Mesenchymal stem cell (in vitro differentiated cells and primary cell): Measurements from ENCODE around the gene SLC35B3.

Experiments used
- DNase-seq: peaks from one replicate; pipeline ENCODE4 v3.0.0-alpha.2; 2013
- H2AFZ ChIP-seq: one replicate; pipeline ENCODE4 v1.6.1; 2013; ENCODE audit warnings: low read depth, mild to moderate bottlenecking, control low read depth, inconsistent platforms, low read length, moderate library complexity
- H2AK5ac ChIP-seq: 2 replicates; pipeline ENCODE4 v1.6.1; 2013; ENCODE audit warnings: low read length, moderate library complexity, mild to moderate bottlenecking, inconsistent platforms; ENCODE audit not compliant: severe bottlenecking
- H2BK120ac ChIP-seq: one replicate; pipeline ENCODE4 v1.6.1; 2013; ENCODE audit warnings: low read depth, mild to moderate bottlenecking, inconsistent platforms, low read length, moderate library complexity
- H2BK12ac ChIP-seq, 2 experiments: one replicate each; pipeline ENCODE4 v1.6.1; 2013; ENCODE audit warnings: inconsistent platforms in 2 of 2, low read length in 2 of 2, mild to moderate bottlenecking in 2 of 2, moderate library complexity in 2 of 2, control low read depth in 1 of 2
- H2BK15ac ChIP-seq: one replicate; pipeline ENCODE4 v1.6.1; 2013; ENCODE audit warnings: mild to moderate bottlenecking, low read depth, inconsistent platforms; ENCODE audit not compliant: poor library complexity, severe bottlenecking
- H2BK5ac ChIP-seq: 2 replicates; pipeline ENCODE4 v1.6.1; 2013; ENCODE audit warnings: low read depth, mild to moderate bottlenecking, low read length, control low read depth, inconsistent platforms; ENCODE audit not compliant: poor library complexity, severe bottlenecking
- H3K14ac ChIP-seq, 2 experiments: one replicate each; pipeline ENCODE4 v1.6.1; 2013; ENCODE audit warnings: inconsistent platforms in 2 of 2, low read length in 2 of 2, control low read depth in 1 of 2, mild to moderate bottlenecking in 1 of 2, moderate library complexity in 1 of 2
- H3K18ac ChIP-seq, 2 experiments: one replicate each; pipeline ENCODE4 v1.6.1; 2013; ENCODE audit warnings: inconsistent platforms in 2 of 2, low read length in 2 of 2, control low read depth in 1 of 2, low read depth in 1 of 2, mild to moderate bottlenecking in 1 of 2
- H3K23ac ChIP-seq, 2 experiments: one replicate each; pipeline ENCODE4 v1.6.1; 2013; ENCODE audit warnings: inconsistent platforms in 2 of 2, low read length in 2 of 2, mild to moderate bottlenecking in 2 of 2, moderate library complexity in 2 of 2, control low read depth in 1 of 2
- H3K27ac ChIP-seq: 2 replicates; pipeline ENCODE4 v1.5.1; 2013; ENCODE audit warnings: mild to moderate bottlenecking, moderate library complexity, low read length, control low read depth, inconsistent platforms; ENCODE audit not compliant: poor library complexity, severe bottlenecking
- H3K27me3 ChIP-seq, 2 experiments: 2 replicates each; pipeline versions ENCODE4 v1.6.1 to v1.7.0; 2013; ENCODE audit warnings: low read length in 2 of 2, mild to moderate bottlenecking in 2 of 2, moderate library complexity in 2 of 2, control low read depth in 1 of 2, inconsistent platforms in 1 of 2; ENCODE audit not compliant: control insufficient read depth in 1 of 2, insufficient read depth in 1 of 2
- H3K36me3 ChIP-seq, 2 experiments: 2 replicates each; pipeline versions ENCODE4 v1.6.1 to v1.7.0; 2013; ENCODE audit warnings: low read length in 2 of 2, control low read depth in 1 of 2, inconsistent platforms in 1 of 2, low read depth in 1 of 2, mild to moderate bottlenecking in 1 of 2; ENCODE audit not compliant: insufficient read depth in 2 of 2, control insufficient read depth in 1 of 2
- H3K4ac ChIP-seq, 2 experiments: one replicate each; pipeline ENCODE4 v1.6.1; 2013; ENCODE audit warnings: inconsistent platforms in 2 of 2, low read length in 2 of 2, mild to moderate bottlenecking in 2 of 2, moderate library complexity in 2 of 2, control low read depth in 1 of 2, low read depth in 1 of 2
- H3K4me1 ChIP-seq: 2 replicates; pipeline ENCODE4 v1.6.1; 2013; ENCODE audit warnings: low read depth, low read length, control low read depth; ENCODE audit not compliant: control insufficient read depth, insufficient read depth
- H3K4me2 ChIP-seq: 2 replicates; pipeline ENCODE4 v1.6.1; 2013; ENCODE audit warnings: low read length, mild to moderate bottlenecking, inconsistent platforms; ENCODE audit not compliant: poor library complexity, severe bottlenecking
- H3K4me3 ChIP-seq, 2 experiments: 2 replicates each; pipeline versions ENCODE4 v1.5.1 to v1.7.0; 2013; ENCODE audit warnings: low read length in 2 of 2, mild to moderate bottlenecking in 2 of 2, control low read depth in 1 of 2, low read depth in 1 of 2; ENCODE audit not compliant: insufficient read depth in 1 of 2
- H3K79me1 ChIP-seq: replicated peaks from 2 replicates; pipeline ENCODE4 v1.6.1; 2013; ENCODE audit warnings: mild to moderate bottlenecking, control low read depth, low read length, inconsistent platforms; ENCODE audit not compliant: poor library complexity, severe bottlenecking
- H3K9ac ChIP-seq: 2 replicates; pipeline ENCODE4 v1.7.0; 2013; ENCODE audit warnings: mild to moderate bottlenecking, low read length, moderate library complexity
- H3K9me3 ChIP-seq: 2 replicates; pipeline ENCODE4 v1.7.0; 2013; ENCODE audit warnings: mild to moderate bottlenecking, low read length; ENCODE audit not compliant: control insufficient read depth
- H4K8ac ChIP-seq: one replicate; pipeline ENCODE4 v1.6.1; 2013; ENCODE audit warnings: inconsistent platforms, mild to moderate bottlenecking, low read length, moderate library complexity
- H4K91ac ChIP-seq: one replicate; pipeline ENCODE4 v1.6.1; 2013; ENCODE audit warnings: mild to moderate bottlenecking, low read length, inconsistent platforms
- WGBS: methylation state at CpG from one replicate; pipeline ENCODE4 v1.1.7; 2013; ENCODE audit warnings: mixed read lengths; 5-methylcytosine and 5-hydroxymethylcytosine counted together

SLC35B3 gene

GRCh38 chr6:8420031-8420588 is 15.2 kb downstream of the SLC35B3 start:
- Histone ChIP-seq H2AK5ac (no peak overlapping the region), H2BK5ac (no peak overlapping the region), H3K27ac (no peak overlapping the region), H3K9me3 (no peaks in the 10 kb centered on the region), H3K4me1 (no peaks in the 10 kb centered on the region), H3K79me1 (peaks cover 11% of the 10 kb centered on the region), H3K23ac (no peak overlapping the region), H4K8ac (no peak overlapping the region), H3K14ac (no peak overlapping the region), H2BK12ac (no peak overlapping the region), H2AFZ (no peak overlapping the region), H3K4ac (no peak overlapping the region), H2BK15ac (no peak overlapping the region), H3K9ac (no peak overlapping the region), H3K27me3 (no peaks in the 10 kb centered on the region), H3K4me3 (no peak overlapping the region), H3K4me2 (no peak overlapping the region), H2BK120ac (no peak overlapping the region), H4K91ac (no peak overlapping the region), H3K36me3 (peaks cover 9 to 94% of the 10 kb centered on the region in 2 experiments), H3K18ac (no peak overlapping the region)
- no peak for DNase-seq
- WGBS, result 100% methylated on average over 3 of the region's 3 CpGs

GRCh38 chr6:8415913-8416312 is 19.4 kb downstream of the SLC35B3 start:
- H2BK12ac ChIP-seq, result no peak overlapping the region
- H3K27me3 ChIP-seq, result no peaks in the 10 kb centered on the region
- no peak overlapping the region for H2BK120ac ChIP-seq
- DNase-seq, result no peak
- H2AFZ ChIP-seq, result no peak overlapping the region
- no peak overlapping the region for H3K4ac ChIP-seq
- no peak overlapping the region for H4K8ac ChIP-seq
- no peak overlapping the region for H3K9ac ChIP-seq
- no peaks in the 10 kb centered on the region for H3K9me3 ChIP-seq
- 100% methylated on average over 1 of the region's 2 CpGs for WGBS
- H3K27ac ChIP-seq, result no peak overlapping the region
- no peak overlapping the region for H3K4me3 ChIP-seq
- no peak overlapping the region for H2BK15ac ChIP-seq
- peaks cover 9% of the 10 kb centered on the region for H3K79me1 ChIP-seq
- H2BK5ac ChIP-seq, result no peak overlapping the region
- H3K4me1 ChIP-seq, result no peaks in the 10 kb centered on the region
- H2AK5ac ChIP-seq, result no peak overlapping the region
- no peak overlapping the region for H3K23ac ChIP-seq
- peaks cover 12 to 98% of the 10 kb centered on the region in 2 experiments for H3K36me3 ChIP-seq
- H3K18ac ChIP-seq, result no peak overlapping the region
- H3K14ac ChIP-seq, result no peak overlapping the region
- H3K4me2 ChIP-seq, result no peak overlapping the region
- no peak overlapping the region for H4K91ac ChIP-seq

DNA sequence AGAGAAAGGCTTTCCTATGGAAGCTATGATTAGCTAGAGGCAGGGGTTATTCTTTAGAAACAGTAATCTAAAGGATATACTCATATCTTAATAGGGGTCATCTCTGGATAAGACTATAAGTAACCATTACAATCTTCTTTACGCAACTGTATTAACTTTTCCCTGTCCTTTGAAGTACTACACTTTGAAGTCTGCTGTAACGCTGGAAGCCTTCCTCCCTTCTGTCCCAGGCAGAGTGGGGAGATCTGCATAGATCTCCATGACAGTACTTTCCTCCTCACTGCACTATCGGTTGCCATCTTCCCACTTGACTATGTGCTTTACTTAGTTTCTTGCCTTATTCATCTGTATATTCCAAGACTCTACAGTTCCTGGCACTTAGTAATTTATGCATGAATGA is 20.1 kb downstream of the SLC35B3 start:
- Histone ChIP-seq H3K14ac (no peak overlapping the region), H4K91ac (no peak overlapping the region), H2AFZ (no peak overlapping the region), H3K9ac (no peak overlapping the region), H3K79me1 (peaks cover 9% of the 10 kb centered on the region), H2BK120ac (no peak overlapping the region), H3K27me3 (no peaks in the 10 kb centered on the region), H2BK15ac (no peak overlapping the region), H3K18ac (no peak overlapping the region), H2AK5ac (no peak overlapping the region), H3K36me3 (peaks cover 12 to 98% of the 10 kb centered on the region in 2 experiments), H3K27ac (no peak overlapping the region), H4K8ac (no peak overlapping the region), H3K23ac (no peak overlapping the region), H3K4ac (no peak overlapping the region), H2BK12ac (no peak overlapping the region), H3K4me2 (no peak overlapping the region), H3K4me3 (no peak overlapping the region), H3K9me3 (no peaks in the 10 kb centered on the region), H2BK5ac (no peak overlapping the region), H3K4me1 (peaks cover 2% of the 10 kb centered on the region)
- no peak for DNase-seq
- WGBS, result 98% methylated on average over 2 of the region's 3 CpGs

- Histone ChIP-seq H3K9ac (no peak overlapping the region), H3K4me1 (peaks cover 2% of the 10 kb centered on the region), H2BK5ac (no peak overlapping the region), H3K14ac (no peak overlapping the region), H3K9me3 (no peaks in the 10 kb centered on the region), H2BK120ac (no peak overlapping the region), H3K36me3 (peaks cover 16 to 98% of the 10 kb centered on the region in 2 experiments), H3K4me2 (no peak overlapping the region), H3K4ac (no peak overlapping the region), H2BK15ac (no peak overlapping the region), H3K4me3 (no peak overlapping the region), H3K27me3 (no peaks in the 10 kb centered on the region), H3K79me1 (peaks cover 9% of the 10 kb centered on the region), H2BK12ac (no peak overlapping the region), H2AK5ac (no peak overlapping the region), H4K91ac (no peak overlapping the region), H2AFZ (no peak overlapping the region), H3K23ac (no peak overlapping the region), H3K18ac (no peak overlapping the region), H3K27ac (no peak overlapping the region), H4K8ac (no peak overlapping the region)
- DNase-seq, result no peak
- 100% methylated on average over 2 of the region's 3 CpGs for WGBS
Measured at GRCh38 chr6:8414844-8415243, 20.5 kb downstream of the SLC35B3 start.
